ENCODE results near the gene METAP1D. TPM values are rescaled to one million over a fixed set of nuclear protein-coding genes. Genes with fewer than 3 reads are reported as not detected.

The METAP1D gene
- total and polyA plus RNA-seq, 2 of the 4 experiments (the other 2 are of a cell fraction): 3.4 to 5.5 TPM

- DNase-seq (no peak), ATAC-seq (ENCODE audit: low read depth) (no peak)
- H2BK5ac ChIP-seq (ENCODE audit: low read depth, low read length, poor library complexity, severe bottlenecking): no peak overlapping the region
- ChIA-PET POLR2A (ENCODE audit: unreplicated experiment) (no interaction called here), CTCF (no interaction called here)
- H4K91ac ChIP-seq (ENCODE audit: insufficient read depth, low read depth, low read length): no peak overlapping the region
- in situ Hi-C loops (cut with MboI; ENCODE audit: low sequenced_read_pairs) (no loop called here), dilution Hi-C loops (cut with HindIII; ENCODE audit: low sequenced_read_pairs, unreplicated experiment) (no loop called here), intact Hi-C loops (cut with micrococcal nuclease) (loop anchor here (5.0 kb wide), 1 partner anchor 92 kb away; the partner anchor contains the start of gene METAP1D)
- H3K56ac ChIP-seq (ENCODE audit: extremely low read depth, insufficient read depth, low read length): no peak overlapping the region
- no peak overlapping the region for H3K9ac ChIP-seq (ENCODE audit: low read depth, low read length)
- no peaks in the 10 kb centered on the region for H3K9me1 ChIP-seq (ENCODE audit: insufficient read depth, low read length)
- 57% methylated on average over 1 of the region's 7 CpGs; no CpG with 5 or more reads in 1 of the 2 experiments for WGBS, 2 experiments (ENCODE audit: extremely low coverage in 2 of 2, insufficient read length in 1 of 2)
- H4K20me1 ChIP-seq (ENCODE audit: insufficient read depth, low read length): peaks cover 8% of the 10 kb centered on the region; the same call in 1 of the 2 replicates
- no peaks in the 10 kb centered on the region; the same call in 1 of the 2 replicates for H3K4me1 ChIP-seq (ENCODE audit: control insufficient read depth, insufficient read depth, low read length)
- no peak overlapping the region for H4K8ac ChIP-seq (ENCODE audit: low read depth in 2 of 2, low read length in 2 of 2)
- BruUV-seq (replicated peaks): no TSS peak
- no peak overlapping the region for H2BK15ac ChIP-seq (ENCODE audit: low read depth, low read length)
- H3K36me3 ChIP-seq (ENCODE audit: control insufficient read depth, insufficient read depth, low read length): no peaks in the 10 kb centered on the region
- no peak overlapping the region for H2BK120ac ChIP-seq (ENCODE audit: low read depth, low read length)
- no peak overlapping the region for H3K4me3 ChIP-seq (ENCODE audit: insufficient read depth, low read depth, low read length)
- no peak overlapping the region for H3K18ac ChIP-seq (ENCODE audit: low read depth, low read length)
- peaks cover 84% of the 10 kb centered on the region for H3K27me3 ChIP-seq (ENCODE audit: control insufficient read depth, insufficient read depth, low read length)
- H3K14ac ChIP-seq (replicated peaks; ENCODE audit: low read depth, low read length): no peak overlapping the region
- no peak for TF ChIP-seq CTCF (conservative IDR thresholded peaks at IDR 0.05; ENCODE audit: low read depth, low read length)
- TF ChIP-seq RAD21 (IDR thresholded peaks at IDR 0.05; ENCODE audit: low read length): no peak
- no peak for TF ChIP-seq USF2 (IDR thresholded peaks at IDR 0.05; ENCODE audit: low read depth, low read length)
- TF ChIP-seq FOS (IDR thresholded peaks at IDR 0.05; ENCODE audit: low read depth, low read length): no peak
- TF ChIP-seq CEBPB (IDR thresholded peaks at IDR 0.05; ENCODE audit: low read depth, low read length): no peak
- TF ChIP-seq MAZ (IDR thresholded peaks at IDR 0.05; ENCODE audit: borderline replicate concordance, low read depth, low read length): no peak
- no peak for TF ChIP-seq SMC3 (IDR thresholded peaks at IDR 0.05; ENCODE audit: low read depth, low read length)
- no peak for TF ChIP-seq ELK1 (IDR thresholded peaks at IDR 0.05; ENCODE audit: borderline replicate concordance, low read depth, low read length)
- TF ChIP-seq RCOR1 (IDR thresholded peaks at IDR 0.05; ENCODE audit: insufficient replicate concordance, low read length): no peak
- TF ChIP-seq MXI1 (IDR thresholded peaks at IDR 0.05; ENCODE audit: borderline replicate concordance, low read depth, low read length): no peak
- TF ChIP-seq NFE2L2 (IDR thresholded peaks at IDR 0.05; ENCODE audit: low read depth, low read length): no peak
- TF ChIP-seq POLR2A (IDR thresholded peaks at IDR 0.05; ENCODE audit: low read depth, low read length): no peak
- H3K4ac ChIP-seq (ENCODE audit: low read depth, low read length): no peak overlapping the region
- H3K27ac ChIP-seq (ENCODE audit: insufficient read depth, low read length): no peak overlapping the region
- H2AK5ac ChIP-seq (ENCODE audit: low read depth, low read length): no peak overlapping the region
- no peaks in the 10 kb centered on the region for H3K79me1 ChIP-seq (ENCODE audit: low read depth in 1 of 2, low read length in 2 of 2)
- H4K5ac ChIP-seq (ENCODE audit: low read depth, low read length): no peak overlapping the region
- no peak overlapping the region for H2AK9ac ChIP-seq (replicated peaks; ENCODE audit: low read depth, low read length, poor library complexity)
- H3K9me3 ChIP-seq (ENCODE audit: control insufficient read depth, insufficient read depth, low read length): peaks cover 5% of the 10 kb centered on the region; the same call in 1 of the 2 replicates
- no peak overlapping the region for H2BK20ac ChIP-seq (ENCODE audit: low read depth, low read length)
- H3K4me2 ChIP-seq (ENCODE audit: low read depth, low read length): no peak overlapping the region
- H3K23ac ChIP-seq (ENCODE audit: low read depth, low read length): no peak overlapping the region
- no peak overlapping the region for H2AFZ ChIP-seq (replicated peaks; ENCODE audit: low read length, poor library complexity)
Measured at GRCh38 chr2:172089633-172090032, 89.9 kb downstream of the METAP1D start.
